H1 (cell line): ENCODE measurements around the gene SARNP. TPM values are rescaled to one million over a fixed set of nuclear protein-coding genes. Genes with fewer than 3 reads are reported as not detected.

Source experiments
- CTCF ChIA-PET: fragments of 300-600 bp; sonication (Branson Sonifier 250); formaldehyde crosslinking; loops from one replicate; lab custom pipeline; 2021; ENCODE audit not compliant: partially characterized antibody; lab: Charles Lee
- POLR2A ChIA-PET: fragments of 300-600 bp; sonication (Branson Sonifier 250); formaldehyde crosslinking; loops from one replicate; lab custom pipeline; 2021; ENCODE audit warnings: inconsistent platforms; ENCODE audit not compliant: partially characterized antibody; lab: Charles Lee
- DNase-seq, 2 experiments: peaks; one replicate each; pipeline versions ENCODE4 v3.0.0 to v3.0.0-alpha.2; 2010 to 2022; ENCODE audit warnings: low spot score in 2 of 2, low read depth in 1 of 2, mixed read lengths in 1 of 2
- FAIRE-seq: peaks from 2 replicates; lab custom pipeline; 2011; peaks lifted over from hg19 to GRCh38; lab: Jason Lieb, UNC
- H2AFZ ChIP-seq: 2 replicates; pipeline ENCODE4 v1.8.1; 2012; ENCODE audit warnings: low read length, inconsistent platforms
- H2AK5ac ChIP-seq: 2 replicates; pipeline ENCODE4 v1.6.1; 2013; ENCODE audit warnings: low read depth, low read length
- H2BK120ac ChIP-seq: replicated peaks from 2 replicates; pipeline ENCODE3; 2013; ENCODE audit warnings: low read depth, low read length, inconsistent platforms
- H2BK12ac ChIP-seq: 2 replicates; pipeline ENCODE4 v1.6.1; 2013; ENCODE audit warnings: low read depth, low read length
- H2BK15ac ChIP-seq: 2 replicates; pipeline ENCODE4 v1.6.1; 2013; ENCODE audit warnings: low read length
- H2BK20ac ChIP-seq: 2 replicates; pipeline ENCODE4 v1.6.1; 2013; ENCODE audit warnings: low read length
- H2BK5ac ChIP-seq: 2 replicates; pipeline ENCODE4 v1.6.1; 2013; ENCODE audit warnings: low read depth, low read length
- H3K14ac ChIP-seq: 2 replicates; pipeline ENCODE4 v1.6.1; 2013; ENCODE audit warnings: inconsistent platforms; ENCODE audit not compliant: insufficient read length
- H3K18ac ChIP-seq: 2 replicates; pipeline ENCODE4 v1.6.1; 2013; ENCODE audit warnings: low read length; ENCODE audit errors: extremely low read depth
- H3K23ac ChIP-seq: 2 replicates; pipeline ENCODE4 v1.6.1; 2013; ENCODE audit warnings: inconsistent platforms; ENCODE audit not compliant: insufficient read length
- H3K23me2 ChIP-seq: 2 replicates; pipeline ENCODE4 v1.6.1; 2013; ENCODE audit warnings: low read depth, low read length
- H3K27ac ChIP-seq: 2 replicates; pipeline ENCODE4 v1.6.1; 2011; ENCODE audit warnings: low read depth, low read length, inconsistent platforms
- H3K27me3 ChIP-seq, 4 experiments: replicated peaks in 1 of 4; 1 replicate in 1 of 4; 2 replicates in 3 of 4; pipeline versions ENCODE4 v1.6.1 to v1.8.1; 2011 to 2013; ENCODE audit warnings: low read length in 3 of 4, mild to moderate bottlenecking in 3 of 4, inconsistent platforms in 2 of 4, mixed read lengths in 2 of 4, moderate library complexity in 1 of 4; ENCODE audit not compliant: control insufficient read depth in 3 of 4, insufficient read depth in 3 of 4; ENCODE audit errors: extremely low read depth in 1 of 4
- H3K36me3 ChIP-seq, 4 experiments: 2 replicates each; pipeline versions ENCODE4 v1.6.1 to v1.8.1; 2011 to 2013; ENCODE audit warnings: mild to moderate bottlenecking in 4 of 4, low read length in 3 of 4, moderate library complexity in 2 of 4, control low read depth in 1 of 4, inconsistent platforms in 1 of 4; ENCODE audit not compliant: insufficient read depth in 4 of 4, control insufficient read depth in 2 of 4
- H3K4ac ChIP-seq: replicated peaks from 2 replicates; pipeline ENCODE3; 2013; ENCODE audit warnings: low read length, low read depth, mixed read lengths, inconsistent platforms; ENCODE audit not compliant: insufficient read length
- H3K4me1 ChIP-seq, 4 experiments: replicated peaks in 1 of 4; 1 replicate in 1 of 4; 2 replicates in 3 of 4; pipeline versions ENCODE4 v1.6.1 to v1.8.1; 2011 to 2013; ENCODE audit warnings: low read length in 3 of 4, inconsistent platforms in 2 of 4, mixed read lengths in 1 of 4; ENCODE audit not compliant: insufficient read depth in 4 of 4, control insufficient read depth in 3 of 4
- H3K4me2 ChIP-seq, 2 experiments: 2 replicates each; pipeline versions ENCODE4 v1.6.1 to v1.8.1; 2011 to 2013; ENCODE audit warnings: low read depth in 2 of 2, low read length in 2 of 2, control low read depth in 1 of 2, inconsistent platforms in 1 of 2, mild to moderate bottlenecking in 1 of 2; ENCODE audit not compliant: insufficient read depth in 1 of 2
- H3K4me3 ChIP-seq, 4 experiments: fragments of 200-600, 300-600 bp in 1 of 4; sonication (generic), shearing (Covaris generic), sonication (Bioruptor Twin) in 1 of 4; 2 replicates each; pipeline versions ENCODE4 v1.5.1 to v1.8.1; 2011 to 2016; ENCODE audit warnings: low read length in 4 of 4, low read depth in 3 of 4, control low read depth in 2 of 4, inconsistent platforms in 2 of 4, mild to moderate bottlenecking in 2 of 4, mixed read lengths in 1 of 4, moderate library complexity in 1 of 4; ENCODE audit not compliant: insufficient read depth in 2 of 4; ENCODE audit errors: extremely low read depth in 1 of 4
- H3K56ac ChIP-seq: replicated peaks from 2 replicates; pipeline ENCODE3; 2013; ENCODE audit warnings: low read depth, mild to moderate bottlenecking, mixed read lengths, low read length, inconsistent platforms; ENCODE audit not compliant: insufficient read length
- H3K79me1 ChIP-seq: 2 replicates; pipeline ENCODE4 v1.6.1; 2013; ENCODE audit warnings: low read depth, low read length, control low read depth
- H3K79me2 ChIP-seq, 2 experiments: 2 replicates each; pipeline versions ENCODE4 v1.6.1 to v1.8.1; 2012 to 2013; ENCODE audit warnings: low read length in 2 of 2, mild to moderate bottlenecking in 2 of 2, inconsistent platforms in 1 of 2; ENCODE audit not compliant: insufficient read depth in 2 of 2, control insufficient read depth in 1 of 2
- H3K9ac ChIP-seq, 4 experiments: replicated peaks in 1 of 4; 1 replicate in 1 of 4; 2 replicates in 3 of 4; pipeline versions ENCODE4 v1.6.1 to v1.8.1; 2011 to 2013; ENCODE audit warnings: low read depth in 3 of 4, low read length in 3 of 4, control low read depth in 2 of 4, mild to moderate bottlenecking in 2 of 4, moderate library complexity in 2 of 4, inconsistent platforms in 1 of 4; ENCODE audit errors: extremely low read depth in 1 of 4
- H3K9me3 ChIP-seq, 2 experiments: 2 replicates each; pipeline versions ENCODE4 v1.6.1 to v1.8.1; 2012 to 2013; ENCODE audit warnings: mild to moderate bottlenecking in 2 of 2, moderate library complexity in 2 of 2, control low read depth in 1 of 2, inconsistent platforms in 1 of 2, low read depth in 1 of 2, low read length in 1 of 2, mixed read lengths in 1 of 2; ENCODE audit not compliant: insufficient read depth in 2 of 2
- H4K20me1 ChIP-seq, 2 experiments: replicated peaks in 1 of 2; 2 replicates each; pipeline versions ENCODE3 to v1.8.1; 2011 to 2013; ENCODE audit warnings: inconsistent platforms in 2 of 2, low read length in 2 of 2, mild to moderate bottlenecking in 1 of 2; ENCODE audit not compliant: insufficient read depth in 2 of 2, control insufficient read depth in 1 of 2
- H4K5ac ChIP-seq: 2 replicates; pipeline ENCODE4 v1.6.1; 2013; ENCODE audit warnings: low read length, low read depth, mixed read lengths, inconsistent platforms; ENCODE audit not compliant: insufficient read length
- H4K8ac ChIP-seq: 2 replicates; pipeline ENCODE4 v1.8.0; 2013; ENCODE audit warnings: mild to moderate bottlenecking, moderate library complexity, low read length, inconsistent platforms; ENCODE audit not compliant: insufficient read depth; ENCODE audit errors: extremely low read depth
- H4K91ac ChIP-seq: replicated peaks from 2 replicates; pipeline ENCODE3; 2013; ENCODE audit warnings: low read length, mixed read lengths, inconsistent platforms; ENCODE audit not compliant: insufficient read length
- BACH1 ChIP-seq: IDR thresholded peaks from 2 replicates; pipeline ENCODE4 v1.6.1; 2012; ENCODE audit warnings: low read length, improper control_type of control experiment
- CEBPB ChIP-seq: IDR thresholded peaks from 2 replicates; pipeline ENCODE4 v1.6.1; 2012; ENCODE audit warnings: low read depth, low read length
- HDAC6 ChIP-seq: IDR thresholded peaks from one replicate; pipeline ENCODE4 v1.7.1; 2012; ENCODE audit warnings: low read depth, mild to moderate bottlenecking, inconsistent platforms, low read length, moderate library complexity
- JUN ChIP-seq: IDR thresholded peaks from 2 replicates; pipeline ENCODE4 v1.6.1; 2011; ENCODE audit warnings: low read depth, mild to moderate bottlenecking, improper control_type of control experiment, low read length
- JUND ChIP-seq: IDR thresholded peaks from 2 replicates; pipeline ENCODE4 v1.6.1; 2011; ENCODE audit warnings: mild to moderate bottlenecking, improper control_type of control experiment, low read length
- KDM4A ChIP-seq: IDR thresholded peaks from one replicate; pipeline ENCODE4 v1.7.1; 2012; ENCODE audit warnings: low read depth, mild to moderate bottlenecking, moderate library complexity, low read length, inconsistent platforms; ENCODE audit not compliant: severe bottlenecking
- MAFK ChIP-seq: IDR thresholded peaks from 2 replicates; pipeline ENCODE4 v1.6.1; 2012; ENCODE audit warnings: low read depth, mild to moderate bottlenecking, improper control_type of control experiment, low read length
- POLR2A ChIP-seq, 2 experiments: IDR thresholded peaks; 1 replicate in 1 of 2; 2 replicates in 1 of 2; pipeline ENCODE4 v1.6.1; 2011; ENCODE audit warnings: low read depth in 2 of 2, low read length in 2 of 2, mild to moderate bottlenecking in 2 of 2; ENCODE audit errors: control extremely low read depth in 1 of 2
- SIN3A ChIP-seq, 2 experiments: IDR thresholded peaks in 1 of 2; conservative IDR thresholded peaks in 1 of 2; 2 replicates each; pipeline ENCODE4 v1.6.1; 2011 to 2012; ENCODE audit warnings: low read length in 2 of 2, improper control_type of control experiment in 1 of 2, low read depth in 1 of 2, mild to moderate bottlenecking in 1 of 2
- TEAD4 ChIP-seq: IDR thresholded peaks from 2 replicates; pipeline ENCODE4 v1.6.1; 2012; ENCODE audit warnings: low read depth, low read length, inconsistent platforms, mixed read lengths
- WGBS, 2 experiments: shearing (Covaris generic) in 1 of 2; methylation state at CpG; one replicate each; pipeline versions ENCODE4 v1.1.6 to v1.1.7; 2013 to 2015; ENCODE audit warnings: low lambda C conversion rate in 2 of 2, mixed read lengths in 2 of 2, inconsistent platforms in 1 of 2, low coverage in 1 of 2, missing lambda C conversion rate in 1 of 2; ENCODE audit not compliant: insufficient replicate concordance in 2 of 2, insufficient coverage in 1 of 2, insufficient read length in 1 of 2; ENCODE audit errors: extremely low coverage in 1 of 2, missing lambda C conversion rate in 1 of 2; 5-methylcytosine and 5-hydroxymethylcytosine counted together
- polyA plus RNA-seq, 7 experiments: library from polyadenylated mRNA; depleted of rRNA in 3 of 7; stranded (reverse) in 5 of 7; unstranded in 2 of 7; fragments of >200 nt in 5 of 7; fragments of 200-250 nt in 2 of 7; gene quantifications; 1 replicate in 5 of 7; 2 replicates in 1 of 7; 4 replicates in 1 of 7; pipeline versions ENCODE4 v1.2.1 to v1.2.3, GENCODE V29; 2011 to 2013; ENCODE audit warnings: missing spikeins in 2 of 7, mixed read lengths in 2 of 7
- total RNA-seq: library from RNA; stranded (reverse); fragmentation: NEBNext Ultra II Directional; extraction: Animal tissue kit (Norgen Biotek cat#: 25700); gene quantifications from 2 replicates; pipeline ENCODE4 v1.2.1, GENCODE V29; 2021
- TF ChIP-seq, protein P1 (sequence below): IDR thresholded peaks from 2 replicates; pipeline ENCODE4 v1.6.1; 2011; ENCODE audit warnings: low read depth, mild to moderate bottlenecking, low read length; ENCODE audit not compliant: insufficient read depth

SARNP gene
- total and polyA plus RNA-seq, 2 of the 8 experiments (the other 6 are each of a cell fraction or from before 2014, with no cell fraction given), result 114 to 226 TPM

DNA sequence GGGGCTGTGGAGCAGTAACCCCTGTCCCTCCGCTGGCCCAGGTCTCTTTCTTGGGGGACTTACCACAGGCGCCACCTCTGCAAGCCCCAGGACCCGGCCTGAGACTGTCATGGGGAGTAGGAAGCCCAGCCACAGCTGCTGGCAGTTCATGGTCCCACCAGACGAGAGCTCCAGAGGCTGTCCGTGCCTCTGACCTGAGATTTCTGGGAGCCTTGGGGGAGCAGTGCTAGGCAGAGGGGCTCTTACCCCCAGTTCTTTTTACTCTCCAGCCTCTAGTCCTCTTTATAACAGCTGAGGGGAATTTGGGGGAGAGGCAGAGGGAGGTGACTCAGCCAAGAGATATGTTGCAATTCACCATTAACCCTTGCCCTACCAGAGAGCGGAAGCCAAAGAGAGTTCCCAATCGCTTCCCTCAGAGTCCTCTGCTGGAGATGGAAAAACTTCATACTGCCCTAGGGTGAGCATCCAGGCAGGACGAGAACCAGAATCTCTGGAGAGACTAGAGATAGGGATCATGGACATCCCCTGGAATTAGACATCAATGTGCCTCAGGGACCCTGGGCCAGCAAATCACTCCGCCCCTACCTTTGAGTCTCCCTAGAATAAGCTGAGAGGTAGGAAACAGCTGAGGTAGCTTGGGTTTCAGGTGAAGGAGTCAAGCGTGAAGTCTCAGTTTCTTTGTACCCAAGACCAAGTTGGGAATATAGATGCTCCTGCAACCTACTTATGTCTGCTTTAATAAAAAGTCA is 25.3 kb upstream of the SARNP start, which contains the start of gene MMP19:
TSS of gene MMP19 (minus strand) at position 256 of the 749 bp plus-strand sequence. CDS start at position 150, 106 bp downstream.
- Histone ChIP-seq H3K4me3 (peak within 1 kb of the TSS in 2 of 4 experiments; percentile 10 to 49; a peak in 3 of 8 replicates), H3K9me3 (no peaks in the 10 kb centered on the region), H2BK20ac (no peak within 1 kb of the TSS), H3K36me3 (no peaks in the 10 kb centered on the region), H4K8ac (no peak within 1 kb of the TSS; the same call in 1 of the 2 replicates), H3K56ac (no peak within 1 kb of the TSS), H2BK120ac (no peak within 1 kb of the TSS), H3K27me3 (no peaks in the 10 kb centered on the region), H4K5ac (no peak within 1 kb of the TSS), H3K14ac (no peak within 1 kb of the TSS), H3K4me1 (peaks cover 0 to 8% (median 2%) of the 10 kb centered on the region in 4 experiments; a peak in 4 of 7 replicates), H3K9ac (no peak within 1 kb of the TSS), H3K18ac (peak within 1 kb of the TSS; percentile 84), H3K4ac (no peak within 1 kb of the TSS), H3K23me2 (no peaks in the 10 kb centered on the region), H3K79me1 (no peaks in the 10 kb centered on the region), H2AFZ (peak within 1 kb of the TSS; percentile 66), H2BK12ac (peak within 1 kb of the TSS; percentile 76), H2AK5ac (no peak within 1 kb of the TSS), H4K20me1 (no peaks in the 10 kb centered on the region), H3K23ac (no peak within 1 kb of the TSS), H2BK15ac (no peak within 1 kb of the TSS; the same call in 1 of the 2 replicates), H3K79me2 (no peaks in the 10 kb centered on the region), H2BK5ac (peak within 1 kb of the TSS; percentile 71; the same call in 1 of the 2 replicates), H4K91ac (peak within 1 kb of the TSS; percentile 58), H3K4me2 (peak within 1 kb of the TSS; percentile 33 to 53; a peak in 3 of 4 replicates), H3K27ac (no peak within 1 kb of the TSS)
- DNase-seq (no peak), FAIRE-seq (no peak)
- ChIA-PET CTCF (interaction anchor here (0.6 to 2.6 kb wide), 10 partner anchors 8 to 98 kb away, joined by 3 to 9 read pairs (median 3); partner anchors contain the start of gene DNAJC14), POLR2A (interaction anchor here (0.6 to 7.3 kb wide), 9 partner anchors 12 to 127 kb away, joined by 3 to 82 read pairs (median 3); partner anchors contain the start of genes BLOC1S1, DNAJC14, ORMDL2 and PYM1)
- 62% methylated on average over 10 of the region's 10 CpGs; no CpG with 5 or more reads in 1 of the 2 experiments for WGBS, 2 experiments
- TF ChIP-seq MAFK (peak; percentile 37; the same call in 1 of the 2 replicates), JUN (peak; percentile 84), SIN3A (conservative IDR thresholded peaks at IDR 0.05 in 1 of 2, IDR thresholded peaks at IDR 0.05 in 1 of 2; ENCODE audit: low read depth in 1 of 2, low read length in 2 of 2) (peak in 1 of 2 experiments; percentile 73; a peak in 1 of 4 replicates), CEBPB (peak; percentile 99), TEAD4 (peak; percentile 70; the same call in 1 of the 2 replicates), JUND (peak; percentile 97), KDM4A (peak; percentile 13), HDAC6 (no peak), POLR2A (IDR thresholded peaks at IDR 0.05; ENCODE audit: control extremely low read depth in 1 of 2, low read depth in 2 of 2, low read length in 2 of 2) (peak in 1 of 2 experiments; percentile 52; a peak in 1 of 3 replicates), BACH1 (peak; percentile 89)
- TF ChIP-seq, protein P1, sequence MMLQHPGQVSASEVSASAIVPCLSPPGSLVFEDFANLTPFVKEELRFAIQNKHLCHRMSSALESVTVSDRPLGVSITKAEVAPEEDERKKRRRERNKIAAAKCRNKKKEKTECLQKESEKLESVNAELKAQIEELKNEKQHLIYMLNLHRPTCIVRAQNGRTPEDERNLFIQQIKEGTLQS, result 0 out of 2 replicates have a peak, but pooled peaks have one; percentile 53
